Hepatocyte (in vitro differentiated cells): ENCODE data around the gene TUNAR.

Source experiments
- EZH2 ChIP-seq: fragments of 200-600 bp; sonication (generic); IDR thresholded peaks from 2 replicates; pipeline ENCODE4 v1.6.1; 2016; ENCODE audit warnings: antibody characterized with exemption, mild to moderate bottlenecking, borderline replicate concordance
- EZH2phosphoT487 ChIP-seq: fragments of 200-600 bp; sonication (generic); IDR thresholded peaks from one replicate; pipeline ENCODE4 v1.6.1; 2018; ENCODE audit warnings: antibody characterized with exemption, mild to moderate bottlenecking, low read depth, moderate library complexity; ENCODE audit not compliant: unreplicated experiment, severe bottlenecking
- TF ChIP-seq, protein P1 (sequence below): fragments of 200-600 bp; sonication (generic); IDR thresholded peaks from 2 replicates; pipeline ENCODE4 v1.5.1; 2016; ENCODE audit warnings: antibody characterized with exemption, mild to moderate bottlenecking; ENCODE audit not compliant: poor library complexity

DNA sequence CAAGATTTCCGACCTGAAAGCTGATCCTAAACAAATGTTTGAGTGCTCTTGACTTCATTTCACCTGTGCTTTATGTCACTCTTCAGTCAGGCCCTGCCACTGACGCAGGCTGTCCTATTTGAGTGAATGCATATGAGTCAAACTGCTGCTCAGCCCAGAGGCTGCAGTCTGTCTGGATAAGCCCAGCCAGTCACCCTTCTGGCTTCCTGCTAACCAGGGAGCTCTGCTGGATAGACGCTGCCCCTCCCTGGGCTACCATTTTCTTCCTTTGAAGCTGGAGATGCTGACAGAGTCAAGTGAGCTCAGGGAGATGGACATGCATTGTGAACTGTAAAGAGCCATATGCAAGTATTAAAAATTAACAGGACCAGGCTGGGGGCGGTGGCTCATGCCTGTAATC lies 5.1 kb upstream of the TUNAR start:
- TF ChIP-seq, protein P1, sequence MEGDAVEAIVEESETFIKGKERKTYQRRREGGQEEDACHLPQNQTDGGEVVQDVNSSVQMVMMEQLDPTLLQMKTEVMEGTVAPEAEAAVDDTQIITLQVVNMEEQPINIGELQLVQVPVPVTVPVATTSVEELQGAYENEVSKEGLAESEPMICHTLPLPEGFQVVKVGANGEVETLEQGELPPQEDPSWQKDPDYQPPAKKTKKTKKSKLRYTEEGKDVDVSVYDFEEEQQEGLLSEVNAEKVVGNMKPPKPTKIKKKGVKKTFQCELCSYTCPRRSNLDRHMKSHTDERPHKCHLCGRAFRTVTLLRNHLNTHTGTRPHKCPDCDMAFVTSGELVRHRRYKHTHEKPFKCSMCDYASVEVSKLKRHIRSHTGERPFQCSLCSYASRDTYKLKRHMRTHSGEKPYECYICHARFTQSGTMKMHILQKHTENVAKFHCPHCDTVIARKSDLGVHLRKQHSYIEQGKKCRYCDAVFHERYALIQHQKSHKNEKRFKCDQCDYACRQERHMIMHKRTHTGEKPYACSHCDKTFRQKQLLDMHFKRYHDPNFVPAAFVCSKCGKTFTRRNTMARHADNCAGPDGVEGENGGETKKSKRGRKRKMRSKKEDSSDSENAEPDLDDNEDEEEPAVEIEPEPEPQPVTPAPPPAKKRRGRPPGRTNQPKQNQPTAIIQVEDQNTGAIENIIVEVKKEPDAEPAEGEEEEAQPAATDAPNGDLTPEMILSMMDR, result no peak
- no peak for TF ChIP-seq EZH2
- no peak for TF ChIP-seq EZH2phosphoT487
